Stimulated activated CD8-positive, alpha-beta memory T cell treated with anti-CD3 and anti-CD28 coated beads, Interleukin-12 subunit alpha, Interleukin-12 subunit beta, amount 100 ng/mL, for 4 hours (primary cell): ENCODE measurements around the gene TMUB1.

Source experiments
- DNase-seq: peaks from one replicate; pipeline ENCODE4 v3.0.0-alpha.2; 2020; ENCODE audit warnings: low read depth

TMUB1 gene

DNA sequence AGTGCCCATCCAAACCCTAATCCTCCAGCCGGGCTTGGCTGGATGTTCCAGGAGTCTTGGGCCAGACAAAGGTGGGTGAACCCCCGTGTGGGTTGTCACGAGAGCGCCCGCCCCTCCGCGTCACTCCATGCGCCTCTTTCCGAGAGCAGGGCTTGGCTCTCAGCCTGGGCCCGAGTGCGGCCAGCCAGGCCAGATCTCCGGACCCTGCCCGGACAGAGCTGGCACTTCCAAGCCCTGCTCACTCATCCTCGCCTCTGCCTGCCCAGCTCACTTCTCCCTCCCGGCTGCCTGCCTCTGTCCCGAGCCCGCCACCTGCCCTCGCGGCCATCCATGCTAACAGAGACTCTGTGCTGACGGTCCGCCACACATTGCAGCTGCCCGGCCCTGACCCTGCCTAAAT, 37.6 kb upstream of the TMUB1 start:
- DNase-seq: no peak

- DNase-seq: no peak
These were observed 36.6 kb upstream of the TMUB1 start for GRCh38 chr7:151119902-151120301.

- DNase-seq: no peak
These were observed 35.7 kb upstream of the TMUB1 start for GRCh38 chr7:151119055-151119415.

GRCh38 chr7:151118108-151119054, 35.1 kb upstream of the TMUB1 start:
- no peak for DNase-seq

DNA sequence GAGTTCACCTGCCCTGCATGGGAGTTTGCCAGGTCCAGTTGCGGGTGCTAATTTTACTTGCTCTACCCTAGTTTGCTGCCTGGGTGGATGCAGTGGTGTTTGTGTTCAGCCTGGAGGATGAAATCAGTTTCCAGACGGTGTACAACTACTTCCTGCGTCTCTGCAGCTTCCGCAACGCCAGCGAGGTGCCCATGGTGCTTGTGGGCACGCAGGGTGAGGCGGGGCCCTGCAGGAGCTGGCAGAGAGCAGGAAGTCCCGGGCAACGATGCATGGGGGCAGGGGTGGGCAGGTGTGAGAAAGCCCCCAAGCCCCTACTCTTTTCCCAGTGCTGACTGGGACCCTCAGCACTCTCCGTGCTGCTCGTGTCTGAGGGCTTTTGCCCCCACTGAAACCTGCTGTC, 34.3 kb upstream of the TMUB1 start:
- no peak for DNase-seq

DNA sequence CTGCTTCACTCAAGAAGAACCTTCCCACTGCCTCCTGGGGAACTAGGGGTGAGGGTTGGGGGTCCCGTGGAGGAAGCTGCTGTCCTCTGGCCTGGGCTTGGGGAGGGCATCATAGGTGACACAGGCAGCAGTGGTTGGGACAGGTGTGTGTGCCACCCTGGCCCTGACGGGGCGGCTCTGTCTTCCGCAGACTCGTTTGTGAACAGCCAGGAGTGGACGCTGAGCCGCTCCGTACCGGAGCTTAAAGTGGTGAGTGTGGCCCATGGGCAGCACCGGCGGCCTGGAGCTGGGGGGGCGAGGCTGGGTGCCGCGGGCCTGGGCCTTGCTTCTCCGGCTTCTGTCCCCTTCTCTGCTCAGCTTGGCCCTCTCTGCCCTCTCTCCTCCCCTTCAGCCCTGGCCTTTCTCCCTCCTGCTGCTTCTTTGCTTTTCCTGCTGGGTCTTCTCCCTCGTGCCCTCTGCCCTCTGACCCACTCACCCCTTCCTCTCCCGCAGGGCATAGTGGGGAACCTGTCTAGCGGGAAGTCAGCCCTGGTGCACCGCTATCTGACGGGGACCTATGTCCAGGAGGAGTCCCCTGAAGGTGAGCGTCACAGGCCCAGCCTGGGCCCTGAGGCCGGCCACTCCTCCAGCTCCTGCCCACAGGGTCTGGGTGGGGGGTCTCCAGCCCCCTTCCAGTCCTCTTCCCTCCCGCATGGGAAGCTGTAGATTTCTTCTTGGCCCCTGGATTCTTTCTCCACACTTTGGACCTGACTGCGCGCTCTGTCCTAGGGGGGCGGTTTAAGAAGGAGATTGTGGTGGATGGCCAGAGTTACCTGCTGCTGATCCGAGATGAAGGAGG, 33.5 kb upstream of the TMUB1 start:
- no peak for DNase-seq

- DNase-seq: no peak
These were observed 32.6 kb upstream of the TMUB1 start for GRCh38 chr7:151115836-151116418.

DNA sequence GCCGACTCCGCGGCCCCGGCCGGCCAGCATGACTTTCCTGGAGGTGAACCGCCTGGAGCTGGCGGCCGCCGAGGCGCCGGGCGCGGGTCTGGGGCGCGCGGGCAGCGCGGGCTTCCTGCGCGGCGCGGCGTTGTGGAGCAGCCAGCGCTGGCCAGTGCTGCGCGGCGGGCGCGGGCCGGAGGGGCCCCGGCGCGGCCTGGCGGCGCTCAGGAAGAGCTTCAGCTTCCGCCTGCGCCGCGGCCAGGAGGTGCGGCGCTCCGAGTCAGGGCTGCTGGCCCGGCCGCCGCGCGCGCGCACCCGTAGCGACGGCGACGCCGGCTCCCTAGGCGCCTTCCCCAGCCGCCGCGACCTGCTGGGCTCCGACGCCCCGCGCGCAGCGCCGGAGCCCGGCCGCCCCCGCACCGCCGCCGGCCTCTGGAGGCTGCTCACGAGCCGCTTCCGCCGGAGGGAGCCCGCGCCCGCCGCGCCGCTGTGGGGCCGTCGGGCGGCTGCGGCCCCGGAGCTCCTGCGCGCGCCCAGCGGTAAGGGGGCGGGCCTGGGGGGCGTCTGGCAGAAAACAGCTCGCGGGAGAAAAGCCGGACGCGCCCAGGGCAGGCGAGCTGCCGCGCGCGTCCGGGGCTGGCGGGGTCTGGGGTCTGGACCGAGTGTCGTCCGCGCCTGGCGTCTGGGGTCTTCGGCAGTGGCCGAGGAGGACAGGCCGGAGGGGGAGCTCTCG, 32.0 kb upstream of the TMUB1 start:
- DNase-seq: no peak

- no peak for DNase-seq
These were observed 31.1 kb upstream of the TMUB1 start for GRCh38 chr7:151114151-151115090.

- no peak for DNase-seq
These were observed 30.3 kb upstream of the TMUB1 start for GRCh38 chr7:151113344-151114150.

- DNase-seq: peak; percentile 48
These were observed 27.8 kb upstream of the TMUB1 start for GRCh38 chr7:151110941-151111645.

DNA sequence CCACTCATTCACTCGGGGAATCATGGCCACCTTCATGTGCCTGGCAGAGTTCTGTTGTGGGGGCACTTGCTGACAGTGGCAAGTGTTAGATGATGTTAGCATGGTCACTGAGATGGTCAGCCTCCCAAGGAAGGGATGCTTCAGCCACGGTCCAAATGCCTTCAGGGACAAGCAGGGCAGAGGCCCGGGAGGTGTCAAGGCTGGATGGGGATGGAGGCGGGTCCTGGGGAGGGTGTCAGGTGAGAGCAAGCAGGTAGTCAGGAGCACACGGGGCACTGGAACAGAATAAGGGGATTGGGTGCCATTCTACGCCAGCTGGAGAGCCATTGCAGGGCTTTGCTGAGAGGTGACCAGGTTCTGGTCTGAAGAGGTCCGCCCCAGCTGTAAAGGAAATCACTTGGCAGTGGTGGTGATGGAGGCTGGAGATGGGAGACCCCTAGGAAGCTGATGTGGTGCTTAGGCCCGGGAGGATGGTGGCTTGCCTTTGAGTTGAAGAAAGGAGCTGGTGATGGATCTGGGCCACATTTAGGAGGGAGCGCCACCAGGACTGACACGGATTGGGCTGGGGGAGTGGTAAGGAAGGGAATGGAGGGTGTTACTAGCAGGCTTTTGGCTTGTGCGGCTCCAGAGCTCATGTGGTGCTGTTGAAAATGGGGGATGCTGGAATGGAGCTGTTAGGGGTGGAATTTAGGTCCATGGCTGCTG, 27.1 kb upstream of the TMUB1 start:
- DNase-seq: no peak

DNA sequence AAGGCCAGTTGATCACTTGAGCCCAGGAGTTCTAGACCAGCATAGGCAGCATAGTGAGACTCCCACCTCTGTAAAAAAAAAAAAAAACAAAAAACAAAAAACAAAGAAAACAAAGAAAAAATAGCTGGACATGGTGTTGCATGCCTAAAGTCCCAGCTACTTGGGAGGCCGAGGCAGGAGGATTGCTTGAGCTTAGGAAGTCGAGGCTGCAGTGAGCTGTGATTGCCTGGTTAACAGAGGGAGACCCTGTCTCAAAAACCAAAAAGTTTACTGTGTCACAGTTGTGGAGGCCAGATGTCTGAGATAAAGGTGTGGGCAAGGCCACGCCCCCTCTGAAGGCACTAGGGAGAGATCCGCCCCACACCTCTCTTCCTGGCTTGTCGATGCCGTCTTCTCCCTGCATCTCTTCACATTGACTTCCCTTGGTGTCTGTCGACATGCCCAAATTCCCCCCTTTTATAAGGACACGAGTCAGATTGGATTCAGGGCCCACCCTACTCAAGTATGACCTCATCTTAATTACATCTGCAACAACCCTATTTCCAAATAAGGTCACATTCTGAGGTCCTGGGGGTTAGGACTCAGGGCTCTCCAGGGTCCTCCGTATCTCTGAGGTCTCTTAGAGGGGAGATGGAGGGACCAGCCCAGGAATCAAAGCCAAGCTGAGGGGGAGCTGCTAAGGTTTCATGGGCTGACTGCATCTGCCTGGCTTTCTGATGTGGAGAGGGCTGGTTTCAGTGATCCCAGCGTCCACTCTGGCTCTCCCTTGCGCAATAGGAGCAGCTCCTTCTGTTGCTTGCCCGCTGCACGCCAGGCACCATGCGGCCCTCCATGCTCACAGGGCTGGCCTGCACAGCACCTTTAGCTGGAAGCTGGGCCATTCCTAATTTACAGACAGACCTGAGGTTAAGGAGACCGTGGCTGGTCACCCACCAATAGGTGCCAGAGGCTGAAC, 26.1 kb upstream of the TMUB1 start:
- no peak for DNase-seq

DNA sequence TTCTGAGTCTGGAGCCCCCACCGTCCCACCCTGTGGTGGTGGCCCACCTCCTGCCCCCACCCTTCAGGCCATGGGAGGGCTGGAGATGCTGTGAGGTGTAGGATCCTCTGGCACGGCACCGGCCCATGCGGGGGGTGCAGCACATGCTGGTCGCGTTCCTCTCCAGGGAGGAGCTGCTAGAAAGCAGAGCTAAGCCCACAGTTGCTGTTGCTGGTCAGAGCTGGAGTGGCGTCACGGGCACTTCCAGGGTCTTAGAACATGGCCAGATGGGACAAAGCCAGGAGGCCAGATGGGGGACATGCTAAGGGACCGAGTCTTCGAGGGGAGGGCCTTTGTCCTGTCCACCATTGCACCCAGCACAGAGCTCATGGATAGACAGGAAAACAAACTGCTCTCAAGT, 24.6 kb upstream of the TMUB1 start:
- no peak for DNase-seq

GRCh38 chr7:151104411-151105235, 21.3 kb upstream of the TMUB1 start:
- DNase-seq: no peak

GRCh38 chr7:151103973-151104372, 20.7 kb upstream of the TMUB1 start:
- DNase-seq: no peak

DNA sequence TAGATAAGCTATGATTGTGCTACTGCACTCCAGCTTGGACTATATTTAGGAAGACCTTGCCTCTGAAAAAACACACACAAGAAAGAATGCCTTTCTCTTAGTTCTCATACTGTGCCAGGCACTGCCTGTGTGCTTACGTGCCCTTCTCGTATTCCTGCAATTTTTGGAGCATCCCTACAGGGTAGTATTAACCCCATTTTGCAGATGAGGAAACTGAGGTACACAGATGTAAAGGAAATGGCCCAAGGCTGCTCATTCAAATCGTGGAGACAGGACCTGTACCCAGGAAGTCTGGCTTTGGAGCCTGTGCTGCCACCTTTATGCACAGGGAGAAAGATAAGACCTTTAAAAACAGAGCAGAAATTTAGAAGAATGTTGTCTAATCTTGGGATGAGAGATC, 19.7 kb upstream of the TMUB1 start:
- no peak for DNase-seq
